ENCODE results near the gene ARSG.

The ARSG gene

GRCh38 chr17:68379692-68380677 lies 88.7 kb downstream of the ARSG start:
- DNase-seq, result no peak

DNA sequence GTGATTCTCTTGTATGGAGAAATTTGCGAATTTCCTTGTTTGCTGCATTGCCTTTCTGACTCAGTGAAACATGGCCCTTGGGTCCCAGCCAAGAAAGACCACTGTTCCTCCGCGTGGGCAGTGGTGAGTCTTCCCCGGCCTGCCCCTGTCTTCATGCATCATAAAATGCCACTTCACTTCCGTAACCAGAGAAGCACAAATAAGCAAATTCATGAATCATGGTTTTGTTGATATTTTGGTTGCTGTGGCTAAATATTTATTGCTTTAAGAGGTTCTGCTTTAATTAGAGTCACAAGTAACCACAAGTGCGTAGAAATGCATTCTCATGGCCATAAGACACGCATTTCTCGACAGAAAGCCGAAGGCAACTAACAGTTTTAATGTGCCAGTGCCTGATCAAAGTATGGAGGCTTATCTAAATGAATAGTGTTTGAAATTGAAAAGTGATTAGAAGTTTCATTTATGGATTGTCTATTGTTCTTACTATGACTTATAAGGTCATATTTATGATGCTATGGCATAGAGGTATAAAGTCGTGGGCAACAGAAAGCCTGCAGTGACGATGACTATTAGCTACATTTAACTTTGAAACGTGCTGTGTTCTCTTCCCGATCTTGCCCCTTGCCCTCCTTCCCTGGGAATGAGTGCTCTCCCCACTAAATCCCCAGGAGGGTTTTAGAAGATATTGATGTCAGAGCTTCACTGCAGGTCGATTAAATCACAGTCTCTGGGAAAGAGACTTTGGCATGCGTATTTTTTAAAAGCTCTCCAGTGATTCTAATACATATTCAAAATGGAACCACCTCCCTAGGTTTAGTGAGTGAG lies 90.0 kb downstream of the ARSG start:
- no peak for DNase-seq

GRCh38 chr17:68382582-68383085 lies 91.3 kb downstream of the ARSG start:
- no peak for DNase-seq

DNA sequence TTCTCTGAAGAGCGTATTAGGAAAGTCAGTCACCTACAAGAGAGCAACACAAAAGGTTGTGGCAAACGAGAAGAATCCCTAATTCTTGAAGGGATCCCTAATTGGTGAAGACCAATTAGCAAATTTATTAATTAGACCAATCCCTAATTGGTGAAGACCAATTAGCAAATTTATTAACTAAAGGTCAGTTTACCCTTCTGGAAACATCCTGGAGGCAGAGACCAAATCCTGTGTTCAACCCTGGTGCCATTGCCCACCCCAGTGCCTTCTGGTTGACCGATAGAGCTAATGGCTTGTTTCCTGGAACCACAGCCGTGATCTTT lies 91.8 kb downstream of the ARSG start:
- DNase-seq, result no peak

GRCh38 chr17:68383443-68384321 lies 92.4 kb downstream of the ARSG start:
- DNase-seq, result no peak

DNA sequence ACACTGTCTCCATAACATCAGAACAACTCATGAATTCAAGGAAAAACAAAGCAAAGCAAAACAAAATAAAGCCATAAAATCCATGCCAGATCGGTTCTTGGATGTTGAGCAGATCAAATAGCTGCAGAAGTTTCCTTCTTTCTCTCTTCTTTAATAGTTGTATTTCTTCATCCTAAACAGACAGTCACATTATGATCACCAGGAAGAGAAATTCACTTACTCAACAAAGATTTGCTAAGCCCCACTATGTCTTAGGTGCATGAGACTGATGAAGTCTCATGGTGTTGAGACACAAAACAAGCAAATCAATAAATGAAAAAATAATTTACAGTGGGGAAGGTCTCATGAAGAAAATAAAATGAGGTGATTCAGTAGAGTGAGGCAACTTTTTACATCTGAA lies 93.2 kb downstream of the ARSG start:
- no peak for DNase-seq

DNA sequence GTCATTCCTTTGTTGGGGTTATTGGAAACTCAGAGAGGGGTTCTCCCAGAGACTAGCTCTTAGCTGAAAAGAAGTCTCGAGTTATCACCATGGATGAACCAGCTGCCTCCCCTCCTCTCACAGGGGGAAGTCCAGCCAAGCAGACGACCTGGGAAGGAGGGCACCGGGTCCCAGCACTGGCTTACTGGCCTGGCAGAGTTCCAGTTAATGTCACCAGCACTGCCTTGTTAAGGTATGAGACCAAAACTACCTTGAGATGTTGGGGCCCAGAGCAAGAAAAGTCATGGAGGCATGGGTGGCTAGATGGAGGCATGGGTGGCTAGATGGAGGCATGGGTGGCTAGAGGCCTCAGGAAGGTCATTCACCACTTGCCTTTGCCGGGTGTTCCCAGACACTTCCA lies 93.6 kb downstream of the ARSG start:
- no peak for DNase-seq

- no peak for DNase-seq
Measured at GRCh38 chr17:68385490-68386215, 94.4 kb downstream of the ARSG start.

DNA sequence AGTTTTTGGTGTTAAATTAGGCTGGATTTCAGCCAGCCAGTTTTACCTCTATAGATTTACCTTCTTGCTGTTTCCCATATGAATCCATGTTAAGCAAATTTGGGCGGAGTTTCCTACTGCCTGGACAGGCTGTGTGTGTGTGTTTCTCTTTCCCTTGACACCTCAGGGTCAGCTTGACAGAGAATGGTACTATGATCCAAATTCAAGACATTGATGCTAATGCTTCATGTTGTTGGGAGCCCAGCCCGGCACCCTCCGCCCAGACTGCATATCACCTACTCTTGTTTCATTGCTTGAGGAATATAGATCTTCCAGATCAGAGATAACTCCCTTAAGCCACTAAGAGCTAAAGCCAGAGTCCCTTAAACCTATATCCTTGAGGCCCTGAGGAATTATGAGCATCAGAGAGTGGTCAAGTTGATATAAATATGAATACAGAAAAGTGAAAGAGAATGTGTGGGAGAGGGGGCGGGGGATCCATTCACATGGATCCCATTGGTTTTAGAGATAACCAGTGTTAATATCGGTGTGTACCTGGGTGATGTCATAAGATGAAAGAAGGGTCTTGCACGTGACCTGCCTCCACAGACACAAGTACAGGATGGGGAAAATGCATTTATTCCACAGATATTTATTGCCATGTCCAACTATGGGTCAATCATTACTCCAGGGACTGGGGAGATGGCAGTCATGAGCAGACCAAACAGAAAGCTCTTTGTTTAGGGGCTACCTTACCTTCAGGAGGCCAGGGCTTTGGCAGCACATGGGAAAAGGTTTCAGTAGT lies 96.3 kb downstream of the ARSG start:
- no peak for DNase-seq

DNA sequence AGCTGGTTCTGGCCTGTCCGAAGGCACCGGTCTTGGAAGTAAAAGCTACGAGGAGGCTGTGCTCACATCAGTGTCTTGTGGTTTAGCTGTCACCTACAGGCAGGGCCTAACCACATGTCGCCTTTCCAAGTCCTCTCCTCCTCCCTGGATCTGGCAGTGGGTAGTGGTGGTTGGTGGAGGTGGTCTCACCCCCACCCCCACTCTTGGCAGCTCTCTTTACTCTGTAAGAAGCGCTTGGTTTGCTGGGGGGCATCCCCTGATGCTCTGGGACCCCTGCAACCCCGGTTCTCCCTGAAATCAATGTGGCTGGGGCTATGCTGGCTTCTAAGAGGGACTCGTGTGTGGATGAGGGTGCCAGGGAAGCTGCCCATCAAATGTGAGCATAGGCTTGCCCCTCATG lies 97.7 kb downstream of the ARSG start:
- no peak for DNase-seq

DNA sequence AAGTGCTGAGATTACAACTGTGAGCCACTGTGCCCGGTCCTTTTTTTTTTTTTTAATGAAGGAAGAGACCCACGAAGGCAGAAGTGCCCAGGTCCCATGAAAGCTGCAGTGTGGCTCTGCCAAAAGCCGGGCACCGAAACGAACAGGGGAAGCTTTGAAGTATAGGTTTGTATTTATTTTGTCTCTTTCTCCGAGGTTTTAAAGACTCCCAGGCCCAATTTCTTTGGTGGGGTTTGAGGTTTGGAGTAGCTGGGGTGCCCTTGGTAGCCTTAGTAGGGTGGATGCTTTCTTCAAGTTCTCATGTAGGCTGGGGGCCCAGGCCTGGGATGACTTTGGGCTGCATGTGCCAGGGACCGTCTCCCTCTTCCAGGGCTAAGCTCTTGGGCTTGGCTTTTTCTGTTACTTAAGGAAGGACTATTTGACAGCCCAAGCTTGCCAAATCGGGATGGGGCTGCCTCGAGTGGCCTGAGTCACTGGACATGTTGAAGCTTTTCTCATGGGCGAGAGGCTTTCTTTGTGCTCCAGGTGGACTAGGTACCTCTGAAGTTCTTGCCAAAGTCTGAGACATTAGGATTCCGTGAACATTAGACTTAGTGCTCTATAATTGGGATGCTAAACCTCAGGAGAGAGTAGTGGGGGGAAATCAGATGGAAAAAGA lies 99.7 kb downstream of the ARSG start:
- no peak for DNase-seq

- DNase-seq, result no peak
Measured at GRCh38 chr17:68391561-68392268, 100.4 kb downstream of the ARSG start.

- no peak for DNase-seq
Measured at GRCh38 chr17:68394608-68395331, 103.5 kb downstream of the ARSG start.

DNA sequence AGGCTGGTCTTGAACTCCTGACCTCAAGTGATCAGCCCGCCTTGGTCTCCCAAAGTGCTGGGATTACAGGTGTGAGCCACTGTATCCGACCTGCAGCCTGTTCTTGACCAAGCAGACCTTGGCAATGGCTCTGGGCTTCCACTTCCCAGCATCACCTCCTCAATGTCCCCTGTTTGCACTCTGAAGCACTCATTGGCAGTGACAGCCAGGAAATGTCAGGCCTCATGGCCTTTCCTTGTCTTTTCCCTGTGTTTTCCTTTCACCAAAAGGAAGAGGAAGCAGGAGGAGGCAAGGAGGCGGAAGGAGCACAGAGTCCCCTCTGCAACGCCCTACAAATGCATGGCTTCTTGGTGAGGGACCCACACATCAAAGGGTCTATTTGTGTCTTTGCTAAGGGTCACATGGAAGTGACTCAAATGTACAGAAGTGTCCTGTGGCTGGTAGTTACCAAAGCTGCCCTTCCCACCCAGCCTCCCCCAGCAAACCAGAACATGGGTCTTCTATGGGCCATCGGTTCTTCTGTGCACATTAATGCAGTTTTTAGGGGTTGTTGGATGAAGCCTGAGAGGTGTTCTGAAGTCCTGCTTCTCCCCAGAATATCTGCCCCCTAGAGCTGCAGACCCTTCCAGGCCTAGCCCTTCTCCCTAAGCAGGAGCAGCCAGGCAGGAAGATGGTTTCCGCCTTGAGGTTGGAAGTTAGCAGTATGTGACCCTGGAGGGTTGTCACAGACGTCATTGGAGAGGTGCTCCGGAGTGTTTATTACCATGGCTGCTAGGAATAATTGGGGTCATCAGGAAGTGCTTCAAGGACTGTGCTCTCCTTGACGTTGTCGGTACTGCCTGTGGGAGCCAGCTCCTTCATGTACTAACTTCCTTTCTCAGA lies 105.2 kb downstream of the ARSG start:
- DNase-seq, result no peak

DNA sequence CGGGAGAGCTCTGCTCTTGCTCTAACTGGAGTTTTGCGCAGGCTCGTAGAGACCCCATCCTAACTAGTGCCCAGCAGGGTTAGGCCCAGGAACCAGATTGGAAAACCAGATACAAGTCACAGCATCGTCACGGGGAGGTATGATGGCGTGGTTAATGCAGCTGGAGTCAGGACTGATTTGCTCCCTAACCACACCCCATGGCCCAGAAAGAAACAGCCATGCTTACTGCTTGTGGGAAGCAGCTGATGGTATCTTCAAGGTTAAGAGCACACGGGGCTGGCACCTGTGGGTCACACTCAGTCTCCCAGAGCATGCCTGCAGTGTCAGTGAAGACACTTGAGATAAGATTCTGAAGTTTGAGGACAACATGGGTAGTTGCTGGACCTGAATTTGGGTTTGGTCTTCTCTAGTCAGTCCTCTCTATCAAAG lies 105.8 kb downstream of the ARSG start:
- no peak for DNase-seq

GRCh38 chr17:68398691-68399637 lies 107.7 kb downstream of the ARSG start:
- DNase-seq, result no peak

All from NCI-H1048 (cell line).